NCI-H1092 treated with DMSO at 0.1 percent for 48 hours (cell line): ENCODE results near the gene PRSS53.

Experiments
- DNase-seq: peaks from one replicate; lab custom pipeline; 2025; lab: John Stamatoyannopoulos, UW

Gene PRSS53

GRCh38 chr16:31043898-31044481 is 44.8 kb downstream of the PRSS53 start:
- no peak for DNase-seq

- no peak for DNase-seq
Measured at GRCh38 chr16:31043352-31043751, 45.4 kb downstream of the PRSS53 start.

- no peak for DNase-seq
Measured at GRCh38 chr16:31042866-31043265, 45.9 kb downstream of the PRSS53 start.

GRCh38 chr16:31038993-31039392 is 49.8 kb downstream of the PRSS53 start:
- no peak for DNase-seq

- DNase-seq: no peak
Measured at GRCh38 chr16:31036691-31037090, 52.1 kb downstream of the PRSS53 start.

- peak; percentile 60 for DNase-seq
Measured at GRCh38 chr16:31033709-31034492, 54.8 kb downstream of the PRSS53 start.
